Mononuclear cell (primary cell): ENCODE results near the gene MPND. TPM values are rescaled to one million over a fixed set of nuclear protein-coding genes. Genes with fewer than 3 reads are reported as not detected.
"Not testable (repeated sequence)": the region's sequence is repeated elsewhere in the genome, so short reads cannot be mapped to it uniquely, and the experiment has no call there.

Source experiments
- H3K27me3 ChIP-seq: 2 replicates; pipeline ENCODE4 v1.6.0; 2011; ENCODE audit warnings: low read length, control low read depth; ENCODE audit not compliant: insufficient read depth
- H3K4me1 ChIP-seq: 2 replicates; pipeline ENCODE4 v1.5.1; 2011; ENCODE audit warnings: mild to moderate bottlenecking, low read length, control low read depth; ENCODE audit not compliant: insufficient read depth
- H3K4me3 ChIP-seq: 2 replicates; pipeline ENCODE4 v1.5.1; 2011; ENCODE audit warnings: mild to moderate bottlenecking, low read length, moderate library complexity
- H3K9me3 ChIP-seq: 2 replicates; pipeline ENCODE4 v1.5.1; 2011; ENCODE audit warnings: low read depth, mild to moderate bottlenecking, control low read depth, low read length
- total RNA-seq: library from RNA; depleted of rRNA; stranded (reverse); fragments of >200 nt; gene quantifications from one replicate; pipeline ENCODE4 v1.2.3, GENCODE V29; 2012

The MPND gene
- total RNA-seq, 1 donor = 7.3 TPM

GRCh38 chr19:4328243-4328990 lies 14.9 kb upstream of the MPND start:
- Histone ChIP-seq H3K4me3 (peak overlapping the region; percentile 29), H3K27me3 (peaks cover 6% of the 10 kb centered on the region), H3K4me1 (peaks cover 23% of the 10 kb centered on the region), H3K9me3 (no peaks in the 10 kb centered on the region)

DNA sequence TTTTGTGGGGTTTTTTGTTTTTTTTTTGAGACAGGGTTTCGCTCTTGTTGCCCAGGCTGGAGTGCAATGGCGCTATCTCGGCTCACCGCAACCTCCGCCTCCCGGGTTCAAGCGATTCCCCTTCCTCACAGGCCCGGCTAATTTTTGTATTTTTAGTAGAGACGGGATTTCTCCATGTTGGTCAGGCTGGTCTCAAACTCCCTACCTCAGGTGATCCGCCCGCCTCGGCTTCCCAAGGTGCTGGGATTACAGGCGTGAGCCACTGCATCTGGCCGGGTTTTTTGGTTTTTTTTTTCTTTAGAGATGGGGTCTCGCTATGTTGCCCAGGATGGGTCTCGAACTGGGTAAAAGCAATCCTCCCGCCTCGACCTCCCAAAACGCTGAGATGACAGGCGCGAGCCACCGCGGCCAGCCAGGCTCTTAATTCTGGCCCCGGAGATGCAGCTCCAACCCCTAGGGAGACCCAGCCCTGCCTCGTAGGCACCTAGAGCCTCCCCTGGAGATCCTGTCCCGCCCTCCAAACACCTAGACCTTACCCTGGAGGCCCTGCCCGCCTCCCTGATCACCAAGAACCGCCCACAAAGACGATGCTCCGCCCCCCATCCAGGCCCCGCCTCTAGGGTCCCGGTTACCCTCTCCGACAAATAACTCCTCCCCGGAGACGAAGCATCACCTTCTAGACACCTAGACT lies 14.2 kb upstream of the MPND start:
- H3K9me3 ChIP-seq, H3K27me3 ChIP-seq: not testable (repeated sequence)
- H3K4me1 ChIP-seq = peaks cover 23% of the 10 kb centered on the region
- peak overlapping the region; percentile 29 for H3K4me3 ChIP-seq

DNA sequence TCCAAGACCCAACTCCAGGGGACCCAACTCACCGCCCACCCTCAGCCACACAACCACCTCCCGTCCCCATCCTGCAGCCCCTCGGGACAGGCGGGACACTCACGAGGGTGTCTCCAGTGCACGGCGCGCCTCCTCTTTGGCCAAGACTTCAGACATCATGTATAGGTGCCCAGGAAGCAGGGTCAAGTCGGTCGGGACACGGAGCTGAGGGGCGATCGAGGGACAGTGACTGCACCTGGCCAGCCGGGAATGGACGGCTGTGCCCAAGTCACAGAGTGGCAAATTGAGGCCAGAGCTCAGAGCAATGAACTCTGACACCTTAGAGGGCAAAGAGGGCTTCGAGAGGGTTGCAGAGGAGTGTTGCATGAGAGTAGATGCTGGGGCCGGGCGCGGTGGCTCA lies 13.5 kb upstream of the MPND start:
- Histone ChIP-seq H3K4me3 (no peak overlapping the region), H3K27me3 (peaks cover 6% of the 10 kb centered on the region), H3K4me1 (peaks cover 23% of the 10 kb centered on the region), H3K9me3 (no peaks in the 10 kb centered on the region)

- Histone ChIP-seq H3K4me3 (no peak overlapping the region), H3K27me3 (no peaks in the 10 kb centered on the region), H3K9me3 (no peaks in the 10 kb centered on the region), H3K4me1 (peaks cover 14% of the 10 kb centered on the region)
Observed at GRCh38 chr19:4334929-4335570, 8.3 kb upstream of the MPND start.

DNA sequence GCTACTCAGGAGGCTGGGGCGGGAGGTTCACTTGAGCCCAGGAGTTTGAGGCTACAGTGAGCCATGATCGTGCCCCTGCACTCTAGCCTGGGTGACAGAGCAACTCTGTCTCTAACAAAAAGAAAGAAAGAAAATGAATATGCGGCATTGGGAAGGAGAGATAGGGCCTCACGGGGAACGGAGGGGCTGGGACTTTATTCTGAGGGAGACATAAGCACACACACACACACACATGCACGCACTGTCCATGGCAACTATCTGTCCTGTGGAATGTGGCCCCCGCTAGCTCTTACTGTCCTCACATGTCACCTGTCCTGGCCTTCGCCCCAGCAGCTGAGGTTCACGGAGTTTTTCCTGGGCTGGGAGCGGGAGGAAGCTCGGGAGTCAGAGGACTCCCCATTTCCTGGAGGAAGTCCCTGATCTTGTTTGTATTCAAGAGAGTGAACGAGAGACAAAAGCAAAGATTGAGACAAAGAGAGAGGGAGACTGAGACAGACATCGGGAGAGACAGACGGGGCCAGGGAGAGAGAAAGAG lies 5.4 kb upstream of the MPND start:
- Histone ChIP-seq H3K9me3 (no peaks in the 10 kb centered on the region), H3K4me3 (peak overlapping the region; percentile 26), H3K27me3 (no peaks in the 10 kb centered on the region), H3K4me1 (peaks cover 21% of the 10 kb centered on the region)

GRCh38 chr19:4338441-4339355 lies 4.7 kb upstream of the MPND start, which contains the start of gene STAP2:
Gene STAP2, minus strand, starts transcription at chr19:4338827. Its CDS starts 74 bp downstream, at chr19:4338753.
- Histone ChIP-seq H3K27me3 (no peaks in the 10 kb centered on the region), H3K4me3 (peak within 1 kb of the TSS; percentile 26), H3K4me1 (peaks cover 21% of the 10 kb centered on the region), H3K9me3 (no peaks in the 10 kb centered on the region)

- Histone ChIP-seq H3K4me3 (peak overlapping the region; percentile 73), H3K9me3 (no peaks in the 10 kb centered on the region), H3K4me1 (peaks cover 31% of the 10 kb centered on the region), H3K27me3 (no peaks in the 10 kb centered on the region)
Observed at GRCh38 chr19:4342314-4342614, 1.1 kb upstream of the MPND start.

- H3K4me1 ChIP-seq = peaks cover 30% of the 10 kb centered on the region
- H3K9me3 ChIP-seq = no peaks in the 10 kb centered on the region
- H3K4me3 ChIP-seq = peak overlapping the region; percentile 73
- no peaks in the 10 kb centered on the region for H3K27me3 ChIP-seq
Observed at GRCh38 chr19:4342615-4343369, 570 bp upstream of the MPND start.

DNA sequence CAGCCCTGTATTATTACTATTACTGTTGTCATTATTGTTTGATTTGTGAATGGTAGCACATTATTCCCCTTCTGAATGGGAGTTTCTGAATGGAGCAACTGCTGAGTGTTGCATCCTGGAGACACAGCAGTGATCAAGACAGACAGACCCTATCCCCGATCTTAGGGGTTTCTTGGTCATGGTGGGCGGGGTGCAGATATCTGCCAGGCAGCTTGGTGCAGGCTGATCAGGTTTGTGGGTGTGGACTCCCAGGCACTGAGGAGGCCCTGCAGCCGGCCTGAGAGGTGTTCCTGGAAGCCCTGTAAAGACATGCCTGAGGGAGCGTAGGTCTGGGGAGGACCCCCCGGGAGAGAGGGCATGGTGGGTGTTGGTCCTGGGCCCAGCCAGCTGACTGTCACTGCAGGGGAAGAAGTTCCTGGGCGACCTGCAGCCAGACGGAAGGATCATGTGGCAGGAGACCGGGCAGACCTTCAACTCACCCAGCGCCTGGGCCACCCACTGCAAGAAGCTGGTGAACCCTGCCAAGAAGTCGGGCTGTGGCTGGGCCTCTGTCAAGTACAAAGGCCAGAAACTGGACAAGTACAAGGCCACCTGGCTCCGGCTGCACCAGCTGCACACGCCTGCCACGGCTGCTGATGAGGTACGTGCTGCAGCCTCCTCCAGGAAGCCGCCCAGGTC lies 2.1 kb downstream of the MPND start:
- H3K9me3 ChIP-seq = no peaks in the 10 kb centered on the region
- no peaks in the 10 kb centered on the region for H3K27me3 ChIP-seq
- H3K4me1 ChIP-seq = peaks cover 17% of the 10 kb centered on the region
- no peak overlapping the region for H3K4me3 ChIP-seq

DNA sequence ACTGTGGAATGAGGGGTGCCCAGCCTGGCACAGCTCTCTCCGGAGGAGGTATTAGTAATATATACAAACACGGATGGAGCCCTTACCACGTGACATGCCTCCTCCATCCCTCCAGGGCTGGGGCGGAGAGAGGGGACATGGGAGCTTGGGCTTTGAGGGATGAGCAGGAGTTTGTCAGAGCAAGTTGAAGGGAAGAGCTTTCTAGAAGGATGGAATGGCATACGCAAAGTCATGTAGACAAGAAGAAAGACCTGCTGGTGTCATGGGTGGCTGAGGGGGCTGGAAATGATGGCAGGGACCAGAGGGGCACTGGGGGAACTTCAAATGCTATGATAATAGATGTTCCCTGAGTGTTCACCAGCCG lies 2.6 kb downstream of the MPND start:
- H3K9me3 ChIP-seq = no peaks in the 10 kb centered on the region
- peaks cover 17% of the 10 kb centered on the region for H3K4me1 ChIP-seq
- H3K4me3 ChIP-seq = no peak overlapping the region
- no peaks in the 10 kb centered on the region for H3K27me3 ChIP-seq

GRCh38 chr19:4347521-4347920 lies 4.2 kb downstream of the MPND start:
- Histone ChIP-seq H3K9me3 (no peaks in the 10 kb centered on the region), H3K27me3 (no peaks in the 10 kb centered on the region), H3K4me1 (peaks cover 10% of the 10 kb centered on the region), H3K4me3 (no peak overlapping the region)

DNA sequence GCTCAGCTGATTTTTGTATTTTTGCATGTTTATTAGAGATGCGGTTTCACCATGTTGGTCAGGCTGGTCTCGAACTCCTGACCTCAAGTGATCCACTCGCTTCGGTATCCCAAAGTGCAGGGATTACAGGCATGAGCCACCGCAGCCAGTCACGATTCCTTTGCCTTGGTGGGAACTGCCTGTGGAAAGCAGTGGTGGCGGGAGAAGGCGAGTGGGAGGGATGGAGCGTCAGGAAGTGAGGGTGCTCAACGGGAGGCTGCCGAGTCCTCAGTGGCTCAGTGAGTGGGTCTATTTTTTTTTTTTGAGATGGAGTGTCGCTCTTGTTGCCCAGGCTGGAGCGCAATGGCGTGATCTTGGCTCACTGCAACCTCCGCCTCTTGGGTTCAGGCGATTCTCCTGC lies 5.9 kb downstream of the MPND start:
- not testable (repeated sequence) for H3K4me3 ChIP-seq, H3K4me1 ChIP-seq, H3K27me3 ChIP-seq, H3K9me3 ChIP-seq

DNA sequence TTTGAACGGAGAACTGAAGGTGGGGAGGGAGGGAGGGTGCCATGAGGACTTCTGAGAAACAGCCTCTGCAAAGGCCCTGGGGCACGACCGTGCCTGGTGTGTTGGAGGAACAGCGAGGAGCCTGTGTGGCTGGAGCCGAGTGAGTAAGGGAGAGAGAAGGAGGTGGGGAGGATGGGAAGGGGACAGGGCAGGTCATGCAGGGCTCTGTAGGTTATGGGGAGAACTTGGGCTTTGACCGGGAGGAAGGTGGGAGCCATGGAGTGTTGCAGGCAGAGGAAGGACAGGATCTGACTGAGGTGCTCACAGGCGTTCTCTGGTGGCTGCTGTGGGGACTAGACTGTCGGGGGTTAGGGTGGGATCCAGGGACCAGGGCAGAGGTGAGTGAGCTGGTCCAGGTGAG lies 6.7 kb downstream of the MPND start:
- Histone ChIP-seq H3K9me3 (no peaks in the 10 kb centered on the region), H3K4me3 (no peak overlapping the region), H3K4me1 (no peaks in the 10 kb centered on the region), H3K27me3 (no peaks in the 10 kb centered on the region)

GRCh38 chr19:4350726-4351125 lies 7.4 kb downstream of the MPND start:
- Histone ChIP-seq H3K4me3 (no peak overlapping the region), H3K27me3 (no peaks in the 10 kb centered on the region), H3K4me1 (no peaks in the 10 kb centered on the region), H3K9me3 (no peaks in the 10 kb centered on the region)
